Neural cell (in vitro differentiated cells): ENCODE results near the gene CBFA2T3. TPM values are rescaled to one million over a fixed set of nuclear protein-coding genes. Genes with fewer than 3 reads are reported as not detected.

Experiments
- H2AFZ ChIP-seq: fragments of 200-600, 300-800 bp; sonication (generic), shearing (Covaris generic); 2 replicates; pipeline ENCODE4 v1.6.0; 2014; ENCODE audit warnings: low read depth, mild to moderate bottlenecking, antibody characterized with exemption, low read length, moderate library complexity
- H3F3A ChIP-seq: fragments of 200-600 bp; shearing (Covaris generic); 2 replicates; pipeline ENCODE4 v1.6.1; 2016; ENCODE audit warnings: mild to moderate bottlenecking, moderate library complexity, mixed read lengths, antibody characterized with exemption, low read length; ENCODE audit not compliant: insufficient read depth, poor library complexity, severe bottlenecking
- H3K27ac ChIP-seq: fragments of 200-600, 300-800 bp; sonication (generic), shearing (Covaris generic); 2 replicates; pipeline ENCODE4 v1.5.1; 2014; ENCODE audit warnings: mild to moderate bottlenecking, low read length, moderate library complexity
- H3K27me3 ChIP-seq: fragments of 300-800, 200-600 bp; sonication (generic), shearing (Covaris generic); 2 replicates; pipeline ENCODE4 v1.6.0; 2014; ENCODE audit warnings: mild to moderate bottlenecking, low read depth, low read length, moderate library complexity; ENCODE audit not compliant: insufficient read depth
- H3K36me3 ChIP-seq: fragments of 300-800, 200-600 bp; sonication (generic), shearing (Covaris generic); 2 replicates; pipeline ENCODE4 v1.5.1; 2014; ENCODE audit warnings: mild to moderate bottlenecking, antibody characterized with exemption, low read length, moderate library complexity; ENCODE audit not compliant: insufficient read depth
- H3K4me2 ChIP-seq: fragments of 300-800, 200-600 bp; sonication (generic), shearing (Covaris generic); 2 replicates; pipeline ENCODE4 v1.6.0; 2014; ENCODE audit warnings: mild to moderate bottlenecking, low read length
- H3K4me3 ChIP-seq: fragments of 300-800, 200-600 bp; sonication (generic), shearing (Covaris generic); 2 replicates; pipeline ENCODE4 v1.5.1; 2014; ENCODE audit warnings: mild to moderate bottlenecking, low read length, moderate library complexity
- H3K79me2 ChIP-seq: fragments of 200-600 bp; shearing (Covaris generic); replicated peaks from 2 replicates; pipeline ENCODE4 v1.6.0; 2014; ENCODE audit warnings: mild to moderate bottlenecking, low read length, moderate library complexity; ENCODE audit not compliant: insufficient read depth
- H3K9ac ChIP-seq: fragments of 300-800, 200-600 bp; sonication (generic), shearing (Covaris generic); 2 replicates; pipeline ENCODE4 v1.6.1; 2016; ENCODE audit warnings: mild to moderate bottlenecking, low read length, mixed read lengths
- H3K9me2 ChIP-seq: fragments of 200-600 bp; shearing (Covaris generic); 2 replicates; pipeline ENCODE4 v1.6.1; 2016; ENCODE audit warnings: mild to moderate bottlenecking, low read length, mixed read lengths; ENCODE audit not compliant: insufficient read depth
- H3K9me3 ChIP-seq: fragments of 200-600, 300-800 bp; sonication (generic), shearing (Covaris generic); 2 replicates; pipeline ENCODE4 v1.6.1; 2016; ENCODE audit warnings: mild to moderate bottlenecking, mixed run types, low read length, moderate library complexity, mixed read lengths
- H4K20me1 ChIP-seq: fragments of 200-600 bp; shearing (Covaris generic); 2 replicates; pipeline ENCODE4 v1.6.1; 2016; ENCODE audit warnings: mild to moderate bottlenecking, mixed run types; ENCODE audit not compliant: insufficient read depth
- EP300 ChIP-seq: fragments of 450-650 bp; conservative IDR thresholded peaks from 2 replicates; pipeline ENCODE4 v1.6.1; 2014; ENCODE audit warnings: antibody characterized with exemption, mild to moderate bottlenecking, moderate library complexity; ENCODE audit not compliant: poor library complexity, severe bottlenecking
- EZH2 ChIP-seq: fragments of 200-600, 300-800 bp; shearing (Covaris generic), sonication (generic); IDR thresholded peaks from 2 replicates; pipeline ENCODE4 v1.6.1; 2014; ENCODE audit warnings: antibody characterized with exemption, low read length, borderline replicate concordance, mild to moderate bottlenecking; ENCODE audit not compliant: insufficient read depth, poor library complexity, severe bottlenecking
- MXI1 ChIP-seq: fragments of 450-650 bp; conservative IDR thresholded peaks from 2 replicates; pipeline ENCODE4 v1.6.1; 2014; ENCODE audit warnings: antibody characterized with exemption, mild to moderate bottlenecking; ENCODE audit not compliant: poor library complexity, severe bottlenecking
- POLR2AphosphoS5 ChIP-seq: IDR thresholded peaks from 2 replicates; pipeline ENCODE4 v1.6.1; 2012
- RAD21 ChIP-seq: fragments of 450-650 bp; conservative IDR thresholded peaks from 2 replicates; pipeline ENCODE4 v1.6.1; 2014; ENCODE audit warnings: antibody characterized with exemption, mild to moderate bottlenecking, moderate library complexity
- REST ChIP-seq: IDR thresholded peaks from 2 replicates; pipeline ENCODE4 v1.6.1; 2012; ENCODE audit warnings: borderline replicate concordance
- SMC3 ChIP-seq: fragments of 450-650 bp; conservative IDR thresholded peaks from 2 replicates; pipeline ENCODE4 v1.6.1; 2014; ENCODE audit warnings: antibody characterized with exemption, mild to moderate bottlenecking, moderate library complexity; ENCODE audit not compliant: poor library complexity
- TAF1 ChIP-seq: IDR thresholded peaks from 2 replicates; pipeline ENCODE4 v1.6.1; 2012; ENCODE audit warnings: low read depth
- polyA plus RNA-seq: library from polyadenylated mRNA; depleted of rRNA; stranded (reverse); fragments of >200 nt; gene quantifications from 2 replicates; pipeline ENCODE4 v1.2.3, GENCODE V29; 2014
- TF ChIP-seq, protein P1 (sequence below): fragments of 450-650 bp; IDR thresholded peaks from 2 replicates; pipeline ENCODE4 v1.5.1; 2014; ENCODE audit warnings: antibody characterized with exemption, mild to moderate bottlenecking, moderate library complexity; ENCODE audit not compliant: poor library complexity, severe bottlenecking

The CBFA2T3 gene
- polyA plus RNA-seq, 1 donor from 2014 or later: 2.1 TPM

DNA sequence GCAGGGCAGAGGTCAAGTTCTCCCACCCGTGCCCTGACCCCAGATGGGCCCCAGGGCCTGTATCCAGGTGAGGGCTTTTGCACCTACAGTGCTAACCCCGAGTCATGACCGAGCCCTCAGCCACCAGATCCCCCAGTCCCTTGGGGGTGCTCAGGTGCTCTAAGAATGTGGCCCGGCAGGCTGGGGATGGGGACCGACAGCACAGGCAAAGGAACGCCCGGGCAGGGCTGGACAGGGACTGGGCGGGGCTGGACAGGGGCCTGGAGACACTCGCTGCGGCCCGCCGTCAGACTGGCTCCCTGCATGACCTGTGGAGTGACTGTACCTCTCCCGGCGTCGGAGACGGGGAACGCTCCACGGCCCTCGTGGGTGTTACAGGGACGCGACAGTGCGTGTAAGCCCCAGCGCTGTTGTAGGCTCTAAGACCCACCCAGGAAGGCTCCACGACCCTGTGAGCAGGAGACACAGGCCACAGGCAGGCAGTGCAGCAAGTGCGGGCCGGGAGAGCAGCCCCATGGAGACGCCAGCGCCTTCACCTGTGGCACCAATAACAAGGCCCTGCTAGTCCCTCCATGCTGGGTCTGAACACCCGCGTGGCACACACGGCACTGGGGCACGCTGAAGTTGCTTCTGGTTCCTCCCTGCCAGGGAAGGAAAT is 38.8 kb downstream of the CBFA2T3 start:
- Histone ChIP-seq H3K9me3 (no peaks in the 10 kb centered on the region), H3K4me3 (peak overlapping the region; percentile 88), H2AFZ (no peak overlapping the region), H3K27ac (no peak overlapping the region), H4K20me1 (no peaks in the 10 kb centered on the region), H3K79me2 (no peaks in the 10 kb centered on the region), H3K27me3 (peaks cover 12% of the 10 kb centered on the region), H3F3A (no peaks in the 10 kb centered on the region), H3K9ac (no peak overlapping the region), H3K9me2 (no peaks in the 10 kb centered on the region), H3K36me3 (no peaks in the 10 kb centered on the region), H3K4me2 (no peak overlapping the region)
- TF ChIP-seq, protein P1, sequence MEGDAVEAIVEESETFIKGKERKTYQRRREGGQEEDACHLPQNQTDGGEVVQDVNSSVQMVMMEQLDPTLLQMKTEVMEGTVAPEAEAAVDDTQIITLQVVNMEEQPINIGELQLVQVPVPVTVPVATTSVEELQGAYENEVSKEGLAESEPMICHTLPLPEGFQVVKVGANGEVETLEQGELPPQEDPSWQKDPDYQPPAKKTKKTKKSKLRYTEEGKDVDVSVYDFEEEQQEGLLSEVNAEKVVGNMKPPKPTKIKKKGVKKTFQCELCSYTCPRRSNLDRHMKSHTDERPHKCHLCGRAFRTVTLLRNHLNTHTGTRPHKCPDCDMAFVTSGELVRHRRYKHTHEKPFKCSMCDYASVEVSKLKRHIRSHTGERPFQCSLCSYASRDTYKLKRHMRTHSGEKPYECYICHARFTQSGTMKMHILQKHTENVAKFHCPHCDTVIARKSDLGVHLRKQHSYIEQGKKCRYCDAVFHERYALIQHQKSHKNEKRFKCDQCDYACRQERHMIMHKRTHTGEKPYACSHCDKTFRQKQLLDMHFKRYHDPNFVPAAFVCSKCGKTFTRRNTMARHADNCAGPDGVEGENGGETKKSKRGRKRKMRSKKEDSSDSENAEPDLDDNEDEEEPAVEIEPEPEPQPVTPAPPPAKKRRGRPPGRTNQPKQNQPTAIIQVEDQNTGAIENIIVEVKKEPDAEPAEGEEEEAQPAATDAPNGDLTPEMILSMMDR: no peak
- TF ChIP-seq POLR2AphosphoS5 (no peak), MXI1 (no peak), EZH2 (no peak), REST (no peak), EP300 (no peak), TAF1 (no peak), SMC3 (no peak), RAD21 (no peak)

DNA sequence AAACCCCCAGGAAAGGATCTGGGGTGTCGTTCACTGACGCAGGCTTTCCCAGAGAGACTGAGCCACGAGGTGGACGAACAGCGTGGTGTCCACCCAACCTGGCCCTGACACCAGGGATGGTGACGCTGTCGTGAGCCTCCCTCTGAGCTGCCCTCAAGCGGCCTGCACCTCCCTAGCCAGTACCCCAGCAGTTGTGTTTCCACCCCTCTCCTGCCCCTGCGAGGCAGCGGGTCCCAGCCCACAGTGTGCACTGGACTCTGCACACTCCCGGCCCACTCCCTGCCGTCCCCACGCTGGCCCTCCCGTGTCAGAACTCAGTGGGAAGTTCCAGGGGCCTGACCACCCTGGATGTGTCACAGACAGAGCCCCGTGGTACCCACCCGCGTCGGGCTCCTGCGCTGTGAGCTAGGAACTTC is 39.8 kb downstream of the CBFA2T3 start:
- no peak overlapping the region for H3K4me3 ChIP-seq
- no peaks in the 10 kb centered on the region for H3K9me3 ChIP-seq
- H3K9ac ChIP-seq: no peak overlapping the region
- no peaks in the 10 kb centered on the region for H3K79me2 ChIP-seq
- H3K9me2 ChIP-seq: no peaks in the 10 kb centered on the region
- H2AFZ ChIP-seq: no peak overlapping the region
- H4K20me1 ChIP-seq: no peaks in the 10 kb centered on the region
- H3K27ac ChIP-seq: no peak overlapping the region
- TF ChIP-seq TAF1: no peak
- TF ChIP-seq, protein P1: no peak
- no peak for TF ChIP-seq RAD21
- no peak for TF ChIP-seq SMC3
- TF ChIP-seq EP300: no peak
- no peak for TF ChIP-seq MXI1
- no peak for TF ChIP-seq EZH2
- TF ChIP-seq POLR2AphosphoS5: no peak
- TF ChIP-seq REST: no peak
- H3F3A ChIP-seq: no peaks in the 10 kb centered on the region
- no peak overlapping the region for H3K4me2 ChIP-seq
- H3K27me3 ChIP-seq: peaks cover 12% of the 10 kb centered on the region
- H3K36me3 ChIP-seq: no peaks in the 10 kb centered on the region
